C4-2B (cell line): ENCODE measurements around the gene DDX5.

Experiments used
- H3K27ac ChIP-seq: fragments of 450-650 bp; 2 replicates; pipeline ENCODE4 v1.5.1; 2017
- ZFX ChIP-seq: fragments of 450-650 bp; IDR thresholded peaks from 2 replicates; pipeline ENCODE4 v1.6.1; 2017
- TF ChIP-seq, protein P1 (sequence below): fragments of 450-650 bp; conservative IDR thresholded peaks from 2 replicates; pipeline ENCODE4 v1.5.1; 2017; ENCODE audit warnings: mild to moderate bottlenecking

DDX5 gene

DNA sequence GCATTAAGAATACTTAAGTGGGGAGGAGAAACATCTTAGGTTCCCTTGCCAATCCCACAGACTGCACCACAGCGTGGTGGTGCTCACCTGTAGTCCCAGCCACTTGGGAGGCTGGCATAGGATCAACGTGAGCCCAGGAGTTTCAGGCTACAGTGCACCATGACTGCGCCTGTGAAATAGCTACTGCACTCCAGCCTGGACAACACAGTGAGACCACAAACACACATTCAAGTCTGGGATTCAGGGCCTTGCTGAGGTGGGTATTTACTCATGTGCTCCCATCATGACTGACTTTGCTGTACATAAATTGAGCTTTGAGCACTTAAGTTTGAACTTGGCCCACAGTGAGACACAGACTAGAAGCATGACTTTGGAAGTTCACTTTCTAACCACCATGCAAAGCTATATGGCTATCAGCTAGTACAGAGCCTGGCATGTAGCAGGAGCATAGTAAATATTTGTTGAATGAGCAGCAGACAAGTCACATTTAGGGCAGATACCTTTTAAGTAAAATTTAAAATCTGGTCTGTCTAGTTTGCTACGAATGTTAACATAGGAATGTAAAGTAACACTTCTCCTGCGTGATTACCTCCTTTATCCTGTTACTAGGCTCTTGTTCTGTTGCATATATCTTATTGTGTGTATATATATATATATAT, 34.2 kb upstream of the DDX5 start:
- TF ChIP-seq, protein P1, sequence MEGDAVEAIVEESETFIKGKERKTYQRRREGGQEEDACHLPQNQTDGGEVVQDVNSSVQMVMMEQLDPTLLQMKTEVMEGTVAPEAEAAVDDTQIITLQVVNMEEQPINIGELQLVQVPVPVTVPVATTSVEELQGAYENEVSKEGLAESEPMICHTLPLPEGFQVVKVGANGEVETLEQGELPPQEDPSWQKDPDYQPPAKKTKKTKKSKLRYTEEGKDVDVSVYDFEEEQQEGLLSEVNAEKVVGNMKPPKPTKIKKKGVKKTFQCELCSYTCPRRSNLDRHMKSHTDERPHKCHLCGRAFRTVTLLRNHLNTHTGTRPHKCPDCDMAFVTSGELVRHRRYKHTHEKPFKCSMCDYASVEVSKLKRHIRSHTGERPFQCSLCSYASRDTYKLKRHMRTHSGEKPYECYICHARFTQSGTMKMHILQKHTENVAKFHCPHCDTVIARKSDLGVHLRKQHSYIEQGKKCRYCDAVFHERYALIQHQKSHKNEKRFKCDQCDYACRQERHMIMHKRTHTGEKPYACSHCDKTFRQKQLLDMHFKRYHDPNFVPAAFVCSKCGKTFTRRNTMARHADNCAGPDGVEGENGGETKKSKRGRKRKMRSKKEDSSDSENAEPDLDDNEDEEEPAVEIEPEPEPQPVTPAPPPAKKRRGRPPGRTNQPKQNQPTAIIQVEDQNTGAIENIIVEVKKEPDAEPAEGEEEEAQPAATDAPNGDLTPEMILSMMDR = no peak
- TF ChIP-seq ZFX = no peak
- H3K27ac ChIP-seq = peak overlapping the region; percentile 38; the same call in 1 of the 2 replicates

DNA sequence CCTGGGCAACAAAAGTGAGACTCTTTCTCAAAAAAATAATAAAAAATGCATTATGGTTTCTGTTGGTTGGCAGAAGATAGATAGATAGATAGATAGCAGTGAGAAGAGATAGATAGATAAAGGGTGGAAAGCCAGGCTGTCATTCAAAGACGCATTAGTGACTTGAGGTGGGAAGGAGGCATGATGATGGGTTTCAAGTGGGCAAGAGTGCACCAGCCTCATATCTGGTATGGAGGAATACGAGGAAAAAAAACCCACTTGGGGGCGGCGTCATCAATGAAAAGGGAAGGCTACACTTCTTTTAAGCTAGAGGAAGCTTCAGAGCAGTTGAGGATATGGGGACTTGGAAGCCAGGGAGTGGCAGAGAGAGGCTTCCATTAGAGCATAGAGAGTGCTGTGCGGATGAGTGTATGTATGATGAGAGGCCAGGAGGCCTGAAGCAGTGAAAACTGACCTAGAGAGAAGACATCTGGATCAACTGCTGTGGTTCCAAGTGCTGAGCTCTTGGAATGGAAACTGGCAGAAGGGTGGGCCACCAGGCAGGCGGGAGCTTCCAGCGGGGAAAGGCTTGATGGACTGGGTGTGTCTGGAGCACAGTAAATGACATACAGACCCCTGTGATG, 32.5 kb upstream of the DDX5 start:
- no peak overlapping the region for H3K27ac ChIP-seq
- TF ChIP-seq, protein P1 = no peak
- TF ChIP-seq ZFX = no peak

DNA sequence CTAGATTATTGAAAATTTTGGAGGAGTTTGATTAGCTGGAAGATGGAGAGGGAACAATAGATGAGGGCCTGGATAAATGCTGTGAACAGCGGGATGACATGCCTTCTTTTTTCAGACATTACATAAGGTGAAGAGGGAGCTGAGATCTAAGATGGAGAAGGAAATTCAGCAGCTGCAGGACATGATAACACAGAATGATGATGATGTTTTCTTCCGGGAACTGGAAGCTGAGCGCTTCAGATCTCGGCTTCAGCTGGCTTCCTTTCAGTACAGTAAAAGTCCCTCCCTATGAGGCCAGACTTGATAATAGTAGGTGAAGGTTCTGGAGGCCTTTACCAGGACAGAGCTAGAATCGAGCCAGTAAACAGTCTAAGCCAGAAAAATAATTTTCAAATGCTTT, 31.4 kb upstream of the DDX5 start:
- no peak overlapping the region for H3K27ac ChIP-seq

DNA sequence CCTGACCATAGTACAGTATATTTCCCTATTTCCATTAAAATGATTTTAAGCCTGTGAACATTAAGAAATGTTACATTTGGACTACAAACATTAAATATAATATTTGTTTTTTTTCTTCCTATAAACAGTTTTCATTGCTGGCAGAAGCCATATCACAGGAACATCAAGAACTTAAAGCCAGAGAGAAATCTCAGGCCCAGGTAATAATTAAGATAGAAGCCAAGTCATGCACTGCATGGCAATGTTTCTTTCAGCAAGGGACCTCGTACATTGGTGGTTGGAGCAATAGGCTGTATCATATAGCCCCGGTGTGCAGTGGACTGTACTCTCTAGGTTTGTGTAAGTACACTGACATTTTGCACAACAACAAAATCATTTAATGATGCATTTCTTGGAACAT, 30.8 kb upstream of the DDX5 start:
- H3K27ac ChIP-seq = peak overlapping the region; percentile 66; the same call in 1 of the 2 replicates
- no peak for TF ChIP-seq ZFX
- TF ChIP-seq, protein P1 = no peak

More for the DNA sequence above, 31.4 kb upstream of the DDX5 start:
- TF ChIP-seq, protein P1 = no peak
- TF ChIP-seq ZFX = no peak

DNA sequence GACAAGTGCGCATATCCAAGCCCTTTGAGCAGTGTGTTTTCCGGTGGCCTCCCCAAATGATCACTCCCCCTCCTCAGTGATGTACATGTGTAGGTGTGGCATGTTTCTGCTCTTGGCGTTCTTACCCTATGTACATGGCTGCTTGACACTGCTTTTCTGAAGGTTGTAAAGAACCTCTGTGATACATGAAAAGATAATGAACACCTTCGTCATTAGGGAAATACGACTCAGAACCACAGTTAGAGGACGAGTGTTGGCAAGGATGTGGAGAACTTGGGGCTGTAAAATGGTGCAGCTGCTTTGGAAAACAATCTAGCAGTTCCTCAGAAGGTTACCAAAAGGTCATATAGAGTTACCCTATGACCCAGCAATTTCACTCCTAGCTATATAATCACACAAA, 29.3 kb upstream of the DDX5 start:
- H3K27ac ChIP-seq = no peak overlapping the region
- TF ChIP-seq, protein P1 = no peak
- TF ChIP-seq ZFX = no peak

DNA sequence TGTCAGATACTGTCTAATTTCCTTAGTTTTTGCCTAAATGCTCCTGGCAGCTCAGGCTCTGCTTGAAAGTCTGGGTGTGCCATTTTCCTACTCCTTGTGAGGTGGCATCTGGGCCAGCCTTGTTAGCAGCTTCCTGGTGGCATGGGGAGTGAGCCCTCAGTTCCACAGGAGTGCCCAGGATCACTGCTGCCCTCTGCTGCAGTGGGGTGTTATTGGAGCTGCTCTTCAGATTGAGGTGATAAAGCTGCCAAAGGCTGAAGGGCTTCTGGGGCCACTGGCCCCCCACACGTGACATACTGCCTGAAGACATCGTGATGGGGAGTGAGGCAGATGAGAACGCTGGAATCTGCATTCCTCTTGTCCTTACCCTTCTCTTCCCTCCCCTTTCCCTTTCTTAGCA, 28.1 kb upstream of the DDX5 start:
- TF ChIP-seq, protein P1 = peak; percentile 17
- no peak for TF ChIP-seq ZFX
- H3K27ac ChIP-seq = no peak overlapping the region

DNA sequence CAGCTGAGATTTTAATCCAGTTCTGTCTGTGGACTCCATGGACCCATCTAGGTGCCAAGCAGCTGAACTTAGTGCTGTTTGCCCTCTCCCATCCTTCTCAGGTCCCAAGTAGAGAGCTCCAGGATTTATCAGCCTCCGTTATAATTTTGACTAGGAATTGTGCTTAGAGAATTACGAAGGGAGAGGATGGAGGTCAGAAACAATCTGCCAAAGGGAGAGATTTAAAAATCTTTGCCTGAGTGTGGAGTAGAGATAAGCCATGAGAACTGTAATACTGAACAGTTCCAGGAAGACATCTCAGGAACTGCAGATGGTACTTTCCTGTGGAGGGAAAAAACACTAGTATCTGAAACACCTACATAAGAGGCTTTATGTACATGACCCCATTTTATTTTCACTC, 27.7 kb upstream of the DDX5 start:
- no peak for TF ChIP-seq ZFX
- TF ChIP-seq, protein P1 = no peak
- no peak overlapping the region for H3K27ac ChIP-seq
